ENCODE data around the gene NVL.

- no peak for TF ChIP-seq CTCF (IDR thresholded peaks at IDR 0.05; ENCODE audit: low read depth, low read length)
- TF ChIP-seq MAX (IDR thresholded peaks at IDR 0.05; ENCODE audit: low read depth, low read length): no peak
- TF ChIP-seq POLR2A (IDR thresholded peaks at IDR 0.05; ENCODE audit: extremely low read depth, insufficient read length): no peak
These were observed 151.1 kb downstream of the NVL start for GRCh38 chr1:224178894-224179293.

All from NB4 (cell line).